Colonic mucosa (tissue), 4 donors: ENCODE results near the gene CASTOR1. TPM values are rescaled to one million over a fixed set of nuclear protein-coding genes. Genes with fewer than 3 reads are reported as not detected.

Experiments used
- DNase-seq: peaks from one replicate; pipeline ENCODE4 v3.0.0-alpha.2; 2020
- H3K27ac ChIP-seq: fragments of 200-600 bp; one replicate; pipeline ENCODE4 v1.8.0; 2021
- H3K27me3 ChIP-seq: fragments of 200-600 bp; one replicate; pipeline ENCODE4 v1.8.0; 2021
- H3K36me3 ChIP-seq: fragments of 200-600 bp; one replicate; pipeline ENCODE4 v1.8.0; 2021
- H3K4me1 ChIP-seq: fragments of 200-600 bp; one replicate; pipeline ENCODE4 v1.8.0; 2021; ENCODE audit warnings: mild to moderate bottlenecking
- H3K4me3 ChIP-seq: fragments of 200-600 bp; one replicate; pipeline ENCODE4 v1.8.0; 2021
- H3K9ac ChIP-seq, 2 donors: one replicate each; pipeline ENCODE4 v1.7.0; 2013; ENCODE audit warnings: control low read depth in 2 of 2, low read depth in 2 of 2, low read length in 2 of 2
- H3K9me3 ChIP-seq: fragments of 200-600 bp; one replicate; pipeline ENCODE4 v1.8.0; 2021
- CTCF ChIP-seq: fragments of 200-600 bp; IDR thresholded peaks from one replicate; pipeline ENCODE4 v1.8.0; 2022; ENCODE audit warnings: antibody characterized with exemption, mild to moderate bottlenecking
- intact Hi-C: fragments of 100-400 bp; cut with DNase I; formaldehyde crosslinking; loops from one replicate; pipeline ENCODE4 v1.14.1; 2022
- total RNA-seq, 2 donors: library from RNA; stranded (reverse); fragmentation: NEBNext Ultra II Directional in 1 of 2; extraction: Animal tissue kit (Norgen Biotek cat#: 25700) in 1 of 2; gene quantifications; one replicate each; pipeline ENCODE4 v1.2.1, GENCODE V29; 2021
- donor health status: healthy.
- donor health status: DM: no; HTN: no; CAD: no.
- donor health status: DM: no; HTN: no; CAD: no.

CASTOR1 gene
- total RNA-seq, 2 donors from 2014 or later: 4.5 to 5.0 TPM

DNA sequence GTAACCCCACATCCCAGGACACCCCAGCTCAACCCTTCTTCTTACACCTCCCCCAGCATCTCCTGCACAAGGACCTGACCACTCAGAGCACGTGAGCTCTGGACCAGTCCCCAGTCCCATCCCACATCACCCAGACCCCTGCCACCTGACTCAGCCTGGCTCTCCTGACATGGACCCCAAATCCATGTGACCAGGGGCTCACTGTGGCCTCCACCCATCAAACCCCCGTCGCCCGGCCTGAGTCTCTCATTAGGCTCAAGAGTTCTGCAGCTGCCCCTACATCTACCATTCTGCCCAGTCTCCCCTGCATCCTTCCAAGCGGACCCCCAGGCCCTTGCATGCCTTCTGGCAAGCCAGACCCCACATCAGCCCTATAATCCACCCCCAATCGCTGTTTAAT lies 40.8 kb downstream of the CASTOR1 start:
- Histone ChIP-seq H3K9ac (peak overlapping the region; percentile 37 to 78), H3K27ac (peak overlapping the region; percentile 82), H3K36me3 (no peaks in the 10 kb centered on the region), H3K4me1 (peaks cover 22% of the 10 kb centered on the region), H3K9me3 (no peaks in the 10 kb centered on the region), H3K4me3 (no peak overlapping the region), H3K27me3 (peaks cover 6% of the 10 kb centered on the region)
- intact Hi-C loops: no loop called here
- TF ChIP-seq CTCF: no peak
- DNase-seq: no peak

DNA sequence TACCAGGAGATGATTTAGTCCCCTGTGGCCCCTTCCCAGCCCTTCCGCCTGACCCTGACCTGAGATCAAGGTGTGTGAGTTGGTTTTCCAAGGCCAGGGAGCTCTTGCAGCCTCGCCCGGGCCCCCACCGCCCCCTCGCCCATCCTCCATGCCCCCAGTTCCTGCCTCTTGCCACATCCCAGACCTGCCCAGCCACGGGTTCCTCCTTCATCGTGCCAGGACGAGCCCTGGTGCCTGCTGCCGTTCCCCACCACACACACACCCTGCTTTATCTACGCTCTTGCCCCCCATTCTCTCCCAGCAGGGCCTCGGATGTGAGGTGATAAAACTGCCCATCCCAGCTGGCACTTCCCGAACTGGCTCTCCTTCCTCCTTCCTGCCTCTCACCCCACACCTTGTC lies 41.3 kb downstream of the CASTOR1 start:
- H3K27ac ChIP-seq: peak overlapping the region; percentile 82
- DNase-seq: peak; percentile 52
- H3K27me3 ChIP-seq: peaks cover 6% of the 10 kb centered on the region
- TF ChIP-seq CTCF: no peak
- peaks cover 19% of the 10 kb centered on the region for H3K4me1 ChIP-seq
- H3K9me3 ChIP-seq: no peaks in the 10 kb centered on the region
- no peak overlapping the region for H3K4me3 ChIP-seq
- peak overlapping the region in 1 of 2 donors; percentile 78 for H3K9ac ChIP-seq
- no peaks in the 10 kb centered on the region for H3K36me3 ChIP-seq
- intact Hi-C loops: no loop called here

GRCh38 chr22:30247561-30247960 lies 41.7 kb downstream of the CASTOR1 start:
- Histone ChIP-seq H3K4me3 (peak overlapping the region; percentile 61), H3K9me3 (no peaks in the 10 kb centered on the region), H3K9ac (peak overlapping the region in 1 of 2 donors; percentile 78), H3K27ac (peak overlapping the region; percentile 82), H3K27me3 (peaks cover 6% of the 10 kb centered on the region), H3K4me1 (peaks cover 15% of the 10 kb centered on the region), H3K36me3 (no peaks in the 10 kb centered on the region)
- intact Hi-C loops: no loop called here
- peak; percentile 39 for DNase-seq
- TF ChIP-seq CTCF: no peak

- H3K27ac ChIP-seq: peak overlapping the region; percentile 82
- H3K4me1 ChIP-seq: peaks cover 13% of the 10 kb centered on the region
- peak overlapping the region; percentile 61 for H3K4me3 ChIP-seq
- H3K9me3 ChIP-seq: no peaks in the 10 kb centered on the region
- H3K36me3 ChIP-seq: no peaks in the 10 kb centered on the region
- peak overlapping the region; percentile 52 to 78 for H3K9ac ChIP-seq
- no peak for TF ChIP-seq CTCF
- intact Hi-C loops: no loop called here
- H3K27me3 ChIP-seq: peaks cover 6% of the 10 kb centered on the region
- DNase-seq: peak; percentile 87
These were observed 42.4 kb downstream of the CASTOR1 start for GRCh38 chr22:30246814-30247376.

GRCh38 chr22:30245985-30246813 lies 43.1 kb downstream of the CASTOR1 start, which contains the start of gene LIF:
LIF (minus strand) TSS chr22:30246759; CDS start chr22:30246695, 64 bp downstream.
- Histone ChIP-seq H3K36me3 (no peaks in the 10 kb centered on the region), H3K4me1 (peaks cover 13% of the 10 kb centered on the region), H3K27ac (peak within 1 kb of the TSS; percentile 82), H3K9me3 (no peaks in the 10 kb centered on the region), H3K27me3 (peaks cover 6% of the 10 kb centered on the region), H3K9ac (peak within 1 kb of the TSS; percentile 61 to 78), H3K4me3 (peak within 1 kb of the TSS; percentile 61)
- no peak for TF ChIP-seq CTCF
- DNase-seq: peak; percentile 42
- intact Hi-C loops: no loop called here
